A673 (cell line): ENCODE data around the gene GOLPH3.

ENCODE experiments used
- CTCF ChIP-seq: fragments of 300-800, 200-600 bp; sonication (generic); conservative IDR thresholded peaks from 2 replicates; pipeline ENCODE4 v1.5.1; 2017; ENCODE audit warnings: low read depth, mild to moderate bottlenecking, antibody characterized with exemption, low read length, moderate library complexity, mixed read lengths
- EZH2 ChIP-seq: fragments of 200-600 bp; sonication (generic); IDR thresholded peaks from 2 replicates; pipeline ENCODE4 v1.6.1; 2017; ENCODE audit warnings: borderline replicate concordance, low read depth, mild to moderate bottlenecking, mixed read lengths, antibody characterized with exemption, low read length; ENCODE audit not compliant: poor library complexity, severe bottlenecking

GRCh38 chr5:32147236-32147635 is 26.9 kb downstream of the GOLPH3 start:
- no peak for TF ChIP-seq CTCF
- no peak for TF ChIP-seq EZH2
